ENCODE data around the gene RNFT2.

- TF ChIP-seq CTCF (optimal IDR thresholded peaks at IDR 0.05 in 1 of 3, IDR thresholded peaks at IDR 0.05 in 1 of 3, conservative IDR thresholded peaks at IDR 0.05 in 1 of 3; ENCODE audit: extremely low read depth in 1 of 3, insufficient read depth in 2 of 3, low read length in 3 of 3) (no peak), EZH2 (IDR thresholded peaks at IDR 0.05; ENCODE audit: low read length) (no peak)
Measured at GRCh38 chr12:116689521-116689920, 48.6 kb upstream of the RNFT2 start.

Data from keratinocyte (primary cell).